Gastrocnemius medialis (tissue), 4 donors: Measurements from ENCODE around the gene REPS2.

Experiments used
- POLR2A ChIP-seq, 2 donors: fragments of 450-650 bp; IDR thresholded peaks; one replicate each; pipeline ENCODE4 v1.6.1; 2017; ENCODE audit warnings: antibody characterized with exemption in 2 of 2, mild to moderate bottlenecking in 2 of 2, moderate library complexity in 2 of 2
- TF ChIP-seq, protein P1 (sequence below), 5 experiments: fragments of 450-650 bp in 3 of 5; fragments of 200-600 bp in 2 of 5; sonication (generic) in 2 of 5; IDR thresholded peaks in 4 of 5; conservative IDR thresholded peaks in 1 of 5; 1 replicate in 4 of 5; 2 replicates in 1 of 5; pipeline ENCODE4 v1.5.1; 2016 to 2019; ENCODE audit warnings: antibody characterized with exemption in 5 of 5, mild to moderate bottlenecking in 3 of 5, moderate library complexity in 3 of 5

DNA sequence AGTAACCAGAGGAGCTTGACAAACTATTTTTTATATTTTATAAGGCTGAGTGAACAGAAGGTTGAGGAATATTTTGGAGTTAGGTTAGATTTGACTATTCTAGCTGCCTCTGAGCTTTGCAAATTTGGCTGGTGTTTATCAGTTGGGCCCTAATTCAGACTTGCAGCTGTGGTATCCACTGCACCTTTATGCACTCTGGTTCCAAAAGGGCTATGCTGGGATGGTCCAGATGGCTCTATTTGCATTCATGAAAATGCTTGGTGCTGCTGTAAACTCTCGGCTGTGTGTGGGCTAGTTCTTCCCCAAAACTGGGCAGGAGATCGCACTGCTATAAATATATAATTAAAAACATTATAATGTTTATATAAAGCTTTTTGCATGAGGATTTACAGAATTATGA, 106.3 kb downstream of the REPS2 start:
- TF ChIP-seq, protein P1, sequence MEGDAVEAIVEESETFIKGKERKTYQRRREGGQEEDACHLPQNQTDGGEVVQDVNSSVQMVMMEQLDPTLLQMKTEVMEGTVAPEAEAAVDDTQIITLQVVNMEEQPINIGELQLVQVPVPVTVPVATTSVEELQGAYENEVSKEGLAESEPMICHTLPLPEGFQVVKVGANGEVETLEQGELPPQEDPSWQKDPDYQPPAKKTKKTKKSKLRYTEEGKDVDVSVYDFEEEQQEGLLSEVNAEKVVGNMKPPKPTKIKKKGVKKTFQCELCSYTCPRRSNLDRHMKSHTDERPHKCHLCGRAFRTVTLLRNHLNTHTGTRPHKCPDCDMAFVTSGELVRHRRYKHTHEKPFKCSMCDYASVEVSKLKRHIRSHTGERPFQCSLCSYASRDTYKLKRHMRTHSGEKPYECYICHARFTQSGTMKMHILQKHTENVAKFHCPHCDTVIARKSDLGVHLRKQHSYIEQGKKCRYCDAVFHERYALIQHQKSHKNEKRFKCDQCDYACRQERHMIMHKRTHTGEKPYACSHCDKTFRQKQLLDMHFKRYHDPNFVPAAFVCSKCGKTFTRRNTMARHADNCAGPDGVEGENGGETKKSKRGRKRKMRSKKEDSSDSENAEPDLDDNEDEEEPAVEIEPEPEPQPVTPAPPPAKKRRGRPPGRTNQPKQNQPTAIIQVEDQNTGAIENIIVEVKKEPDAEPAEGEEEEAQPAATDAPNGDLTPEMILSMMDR (IDR thresholded peaks at IDR 0.05 in 4 of 5, conservative IDR thresholded peaks at IDR 0.05 in 1 of 5), result no peak
- TF ChIP-seq POLR2A (IDR thresholded peaks at IDR 0.05), result no peak
